AG10803 (cell line): ENCODE measurements around the gene SENP2.

Experiments used
- DNase-seq: peaks from one replicate; pipeline ENCODE4 v3.0.0; 2010; ENCODE audit warnings: low read depth
- H3K4me3 ChIP-seq: 2 replicates; pipeline ENCODE4 v1.5.1; 2011; ENCODE audit warnings: mild to moderate bottlenecking, low read length, control low read depth
- TF ChIP-seq, protein P1 (sequence below): conservative IDR thresholded peaks from 2 replicates; pipeline ENCODE4 v1.5.1; 2011; ENCODE audit warnings: mild to moderate bottlenecking, low read length, control low read depth, inconsistent platforms

SENP2 gene

DNA sequence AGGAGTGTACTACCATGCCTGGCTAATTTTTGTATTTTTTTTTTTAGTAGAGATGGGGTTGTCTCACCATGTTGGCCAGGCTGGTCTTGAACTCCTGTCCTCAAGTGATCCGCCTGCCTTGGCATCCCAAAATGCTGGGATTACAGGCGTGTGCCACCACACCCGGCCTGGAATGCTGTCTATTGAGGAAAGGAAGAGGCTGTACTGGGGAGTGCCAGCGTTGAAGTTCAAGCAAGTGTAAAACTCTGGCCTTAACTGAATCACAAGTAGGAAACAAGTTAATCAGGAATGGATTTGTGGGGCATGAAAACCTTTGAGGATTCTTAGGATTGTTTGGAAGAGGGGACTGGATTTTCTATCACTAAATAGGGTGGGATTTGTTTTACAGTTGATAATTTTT is 1.4 kb upstream of the SENP2 start:
- DNase-seq, result no peak
- TF ChIP-seq, protein P1, sequence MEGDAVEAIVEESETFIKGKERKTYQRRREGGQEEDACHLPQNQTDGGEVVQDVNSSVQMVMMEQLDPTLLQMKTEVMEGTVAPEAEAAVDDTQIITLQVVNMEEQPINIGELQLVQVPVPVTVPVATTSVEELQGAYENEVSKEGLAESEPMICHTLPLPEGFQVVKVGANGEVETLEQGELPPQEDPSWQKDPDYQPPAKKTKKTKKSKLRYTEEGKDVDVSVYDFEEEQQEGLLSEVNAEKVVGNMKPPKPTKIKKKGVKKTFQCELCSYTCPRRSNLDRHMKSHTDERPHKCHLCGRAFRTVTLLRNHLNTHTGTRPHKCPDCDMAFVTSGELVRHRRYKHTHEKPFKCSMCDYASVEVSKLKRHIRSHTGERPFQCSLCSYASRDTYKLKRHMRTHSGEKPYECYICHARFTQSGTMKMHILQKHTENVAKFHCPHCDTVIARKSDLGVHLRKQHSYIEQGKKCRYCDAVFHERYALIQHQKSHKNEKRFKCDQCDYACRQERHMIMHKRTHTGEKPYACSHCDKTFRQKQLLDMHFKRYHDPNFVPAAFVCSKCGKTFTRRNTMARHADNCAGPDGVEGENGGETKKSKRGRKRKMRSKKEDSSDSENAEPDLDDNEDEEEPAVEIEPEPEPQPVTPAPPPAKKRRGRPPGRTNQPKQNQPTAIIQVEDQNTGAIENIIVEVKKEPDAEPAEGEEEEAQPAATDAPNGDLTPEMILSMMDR, result no peak
- H3K4me3 ChIP-seq, result no peak overlapping the region

- peak overlapping the region; percentile 77 for H3K4me3 ChIP-seq
- no peak for DNase-seq
- TF ChIP-seq, protein P1, result no peak
These were observed 607 bp upstream of the SENP2 start for GRCh38 chr3:185585518-185585858.

DNA sequence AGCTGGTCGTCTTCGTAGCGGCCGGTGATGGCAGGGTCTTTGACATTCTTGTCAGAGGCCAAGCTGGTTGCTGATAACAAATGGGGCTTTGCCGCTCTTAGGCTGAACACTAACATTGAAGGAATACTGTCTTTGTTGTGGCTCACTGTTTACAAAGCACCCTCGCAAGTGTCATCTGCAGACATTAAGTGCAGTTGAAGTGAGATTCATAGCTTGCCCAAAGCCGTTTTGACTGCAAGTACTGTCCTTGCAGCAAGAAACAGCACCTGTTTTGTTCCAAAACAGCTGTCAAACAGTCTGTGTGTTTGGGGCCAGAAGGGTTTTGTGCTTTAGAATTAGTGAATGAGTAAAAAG is 568 bp downstream of the SENP2 start:
- DNase-seq, result no peak

GRCh38 chr3:185594073-185594472 is 8.0 kb downstream of the SENP2 start:
- no peak overlapping the region for H3K4me3 ChIP-seq
- TF ChIP-seq, protein P1, result no peak
- no peak for DNase-seq

More for the DNA sequence above, 568 bp downstream of the SENP2 start:
- TF ChIP-seq, protein P1, result no peak
- H3K4me3 ChIP-seq, result peak overlapping the region; percentile 95

DNA sequence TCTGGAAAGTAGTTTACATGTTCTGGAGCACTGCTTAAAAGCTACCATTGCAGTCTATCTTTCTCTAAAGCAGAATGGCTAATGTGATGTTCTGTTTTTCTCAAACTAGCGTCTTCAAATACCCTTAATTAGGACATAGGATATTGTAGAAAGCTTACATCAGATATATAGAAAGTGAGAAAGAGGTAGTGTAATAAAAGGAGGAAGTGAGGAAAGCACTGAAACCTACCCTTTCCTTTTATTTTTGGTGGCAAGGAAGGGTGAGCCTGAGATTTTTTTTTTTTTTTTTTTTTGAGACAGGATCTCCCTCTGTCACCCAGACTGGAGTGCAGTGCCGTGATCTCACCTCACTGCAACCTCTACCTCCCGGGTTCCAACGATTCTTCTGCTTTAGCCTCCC is 9.4 kb downstream of the SENP2 start:
- TF ChIP-seq, protein P1, result no peak
- H3K4me3 ChIP-seq, result no peak overlapping the region
- no peak for DNase-seq

DNA sequence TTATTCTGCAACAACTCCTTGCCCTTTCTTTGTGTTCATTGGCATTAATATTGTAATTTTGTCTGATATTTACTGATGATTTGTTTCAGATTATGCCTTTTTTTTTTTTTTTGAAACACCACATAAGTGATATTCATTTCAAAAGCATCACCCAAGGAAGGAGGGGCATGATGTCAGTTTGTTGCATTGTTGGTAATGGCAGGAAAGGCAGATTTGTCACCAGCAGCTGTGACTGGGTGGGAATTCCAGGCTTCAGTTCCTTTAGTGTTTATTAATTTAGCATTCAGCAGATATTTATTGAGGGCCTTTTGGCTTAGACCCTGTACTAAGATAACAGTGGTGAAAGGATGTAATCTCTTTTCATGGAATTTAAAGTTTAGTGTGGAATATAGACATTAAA is 19.5 kb downstream of the SENP2 start:
- TF ChIP-seq, protein P1, result no peak
- no peak for DNase-seq
- no peak overlapping the region for H3K4me3 ChIP-seq

- no peak for DNase-seq
- TF ChIP-seq, protein P1, result no peak
- no peak overlapping the region for H3K4me3 ChIP-seq
These were observed 20.1 kb downstream of the SENP2 start for GRCh38 chr3:185606196-185606595.
